GM21786 (cell line): ENCODE results near the gene TMEM11.
"Not testable (repeated sequence)": the region's sequence is repeated elsewhere in the genome, so short reads cannot be mapped to it uniquely, and the experiment has no call there.

ENCODE experiments used
- ATAC-seq: cut with Tn5 transposase; IDR thresholded peaks from one replicate; pipeline ENCODE4 v1.9.1; 2021; ENCODE audit not compliant: unreplicated experiment

Gene TMEM11

DNA sequence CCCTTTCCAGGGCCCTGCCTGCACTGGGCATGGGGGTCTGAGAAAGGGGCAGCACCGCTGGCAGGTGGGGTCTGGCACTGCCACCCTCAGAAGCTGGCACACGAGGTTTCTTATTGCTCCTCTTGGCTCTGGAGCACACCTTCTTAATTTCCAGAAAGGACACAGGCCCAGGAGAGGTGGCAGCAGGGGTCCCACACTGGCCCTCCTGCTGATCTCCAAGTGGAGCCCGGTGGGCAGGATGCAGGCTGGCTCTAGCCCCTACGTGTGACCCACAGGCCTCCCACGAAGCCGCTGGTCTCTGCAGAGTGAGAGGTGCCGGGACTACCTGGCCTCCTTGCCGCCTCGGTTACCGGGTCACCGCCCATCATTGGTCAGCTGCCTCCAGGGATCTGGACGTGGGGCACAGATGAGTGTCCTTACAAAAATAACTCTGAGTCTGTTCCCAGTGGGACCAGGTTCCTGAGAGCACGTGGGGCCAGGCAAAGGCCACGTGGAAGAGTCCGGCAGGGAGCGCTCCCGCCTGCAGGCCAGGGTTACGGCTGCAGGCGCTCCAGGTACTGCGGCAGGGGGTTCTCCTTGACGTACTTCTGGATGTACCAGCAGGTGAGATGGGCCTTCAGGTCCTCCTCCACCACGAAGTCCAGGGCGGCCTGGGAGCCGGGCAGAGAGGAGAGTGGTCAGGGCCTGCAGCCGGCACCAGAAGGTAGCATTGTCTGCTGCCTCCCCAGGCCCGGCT lies 29.0 kb upstream of the TMEM11 start:
- ATAC-seq: no peak

DNA sequence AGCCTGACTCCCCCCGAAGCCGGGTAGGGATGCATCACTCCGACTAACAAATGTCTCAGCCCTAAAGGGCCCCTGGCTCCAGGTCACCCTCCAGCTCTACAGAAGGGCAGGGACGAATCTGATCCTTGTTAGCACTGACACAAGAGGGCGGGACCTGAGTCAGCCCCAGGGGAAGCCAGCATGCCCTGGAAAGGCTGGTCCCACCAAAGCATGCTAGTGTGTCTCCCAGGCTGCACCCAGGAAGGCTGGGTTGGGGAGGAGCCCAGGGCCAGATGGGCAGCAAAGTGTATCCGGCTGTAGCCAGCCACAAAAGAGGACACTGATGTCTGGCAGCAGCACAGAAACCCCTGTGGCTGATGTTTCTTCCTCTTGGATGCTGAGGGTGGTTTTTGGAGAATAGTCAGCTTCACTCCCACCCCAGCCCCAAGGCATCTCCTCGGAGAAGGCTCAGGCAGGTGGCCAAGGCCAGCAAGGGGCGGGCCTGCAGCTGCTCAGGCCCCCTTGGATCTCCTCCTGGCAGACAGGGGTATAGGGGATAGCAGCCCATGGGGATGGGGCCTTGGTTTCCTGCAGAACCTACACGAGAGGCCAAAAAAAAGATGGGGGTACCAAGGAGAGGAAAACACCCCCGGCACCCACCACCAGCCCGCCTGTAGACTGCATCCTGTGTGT lies 28.2 kb upstream of the TMEM11 start:
- no peak for ATAC-seq

DNA sequence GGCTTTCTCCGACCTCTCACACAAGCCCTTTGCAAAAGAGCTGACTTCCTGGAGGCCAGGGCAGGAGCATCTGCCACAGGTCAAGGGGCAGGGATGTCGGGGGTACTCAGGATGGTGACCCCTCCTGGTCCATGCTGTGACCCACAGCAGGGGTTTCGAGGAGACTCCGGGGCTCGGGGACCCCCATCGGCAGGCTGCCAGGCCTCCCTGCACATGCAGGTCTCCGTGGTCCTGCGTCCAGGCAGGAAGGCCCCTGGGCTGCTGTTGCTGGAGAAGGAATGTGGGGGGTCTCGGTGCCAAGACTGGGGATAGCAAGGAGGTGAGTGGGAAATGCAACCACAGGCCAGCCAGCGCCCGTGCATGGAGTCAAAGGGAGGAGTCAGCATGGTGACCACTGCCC lies 27.6 kb upstream of the TMEM11 start:
- no peak for ATAC-seq

DNA sequence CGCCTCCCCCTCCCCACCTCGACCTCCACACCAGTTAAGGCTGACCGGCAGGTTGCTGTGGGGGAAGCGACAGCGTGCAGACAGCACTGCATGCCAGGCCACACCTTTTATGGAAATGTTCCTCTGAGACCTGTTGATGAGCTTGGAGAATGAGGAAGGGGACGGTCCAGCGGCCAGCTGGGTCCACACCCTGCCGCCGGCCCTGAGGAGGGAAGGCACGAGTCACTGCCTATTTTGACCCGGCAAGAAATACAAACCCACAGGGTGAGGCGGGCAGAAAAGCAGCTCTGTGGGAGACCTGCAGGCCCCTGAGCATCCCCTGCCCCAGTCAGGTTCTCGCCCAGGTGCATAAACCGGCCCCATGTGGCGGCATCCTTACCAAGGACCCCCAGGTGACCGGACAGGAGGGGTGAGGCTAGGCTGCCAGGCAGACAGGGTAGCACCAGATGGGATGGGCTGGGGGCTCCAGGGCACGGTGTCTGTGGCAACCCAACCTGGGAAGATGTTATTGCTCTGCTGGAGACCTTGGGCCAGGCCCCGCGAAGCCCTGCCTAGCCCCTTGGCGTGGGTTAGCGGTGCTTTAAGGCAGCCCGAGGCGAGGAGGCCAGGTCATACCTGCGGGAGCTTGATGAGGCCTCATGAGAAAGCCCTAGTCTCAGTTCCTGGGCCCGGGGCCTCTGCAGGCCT lies 26.6 kb upstream of the TMEM11 start:
- ATAC-seq: no peak

DNA sequence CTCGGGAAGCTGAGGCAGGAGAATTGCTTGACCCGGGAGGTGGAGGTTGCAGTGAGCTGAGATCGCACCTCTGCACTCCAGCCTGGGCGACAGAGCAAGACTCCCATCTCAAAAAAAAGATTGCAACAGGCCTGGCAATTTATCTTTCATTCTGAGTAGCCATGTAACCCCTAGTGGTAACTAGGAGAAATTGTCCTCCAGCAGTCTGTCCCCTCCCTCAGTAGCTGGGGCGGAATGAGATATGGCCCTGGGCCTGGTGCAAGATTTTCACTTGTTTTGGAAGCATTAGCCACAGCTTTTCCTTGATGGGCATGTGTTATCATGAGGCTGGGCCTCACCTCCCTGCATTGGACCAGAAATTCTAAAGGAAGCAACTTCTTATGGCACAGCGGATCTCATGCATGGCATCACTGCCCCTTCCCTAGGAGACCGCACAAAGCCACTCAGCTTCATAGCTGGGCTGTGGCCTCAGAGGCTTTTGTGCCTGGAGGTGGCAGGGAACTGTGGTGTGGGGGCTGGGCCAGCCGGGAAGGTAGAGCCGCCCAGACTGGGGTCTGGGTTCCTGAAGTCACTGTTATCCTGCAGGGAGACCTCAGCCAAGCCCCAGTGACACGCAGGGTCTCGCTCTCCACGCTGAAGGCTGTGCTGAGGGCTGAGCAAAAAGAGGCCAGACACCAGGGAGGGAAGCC lies 25.9 kb upstream of the TMEM11 start:
- no peak for ATAC-seq

DNA sequence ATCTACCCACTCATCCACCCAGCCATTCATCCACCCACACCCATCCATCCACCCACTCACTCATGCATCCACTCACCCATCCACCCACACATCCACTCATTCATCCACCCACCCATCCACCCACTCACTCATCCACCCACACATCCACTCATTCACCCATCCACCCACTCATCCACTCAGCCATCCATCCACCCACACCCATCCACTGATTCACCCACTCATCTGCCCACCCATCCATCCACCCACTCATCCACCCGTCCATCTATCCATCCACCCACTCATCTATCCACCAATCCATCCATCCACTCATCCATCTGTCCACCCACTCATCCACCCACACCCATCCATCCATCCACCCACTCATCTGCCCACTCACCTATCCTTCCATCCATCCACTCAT lies 22.0 kb upstream of the TMEM11 start:
- no peak for ATAC-seq

DNA sequence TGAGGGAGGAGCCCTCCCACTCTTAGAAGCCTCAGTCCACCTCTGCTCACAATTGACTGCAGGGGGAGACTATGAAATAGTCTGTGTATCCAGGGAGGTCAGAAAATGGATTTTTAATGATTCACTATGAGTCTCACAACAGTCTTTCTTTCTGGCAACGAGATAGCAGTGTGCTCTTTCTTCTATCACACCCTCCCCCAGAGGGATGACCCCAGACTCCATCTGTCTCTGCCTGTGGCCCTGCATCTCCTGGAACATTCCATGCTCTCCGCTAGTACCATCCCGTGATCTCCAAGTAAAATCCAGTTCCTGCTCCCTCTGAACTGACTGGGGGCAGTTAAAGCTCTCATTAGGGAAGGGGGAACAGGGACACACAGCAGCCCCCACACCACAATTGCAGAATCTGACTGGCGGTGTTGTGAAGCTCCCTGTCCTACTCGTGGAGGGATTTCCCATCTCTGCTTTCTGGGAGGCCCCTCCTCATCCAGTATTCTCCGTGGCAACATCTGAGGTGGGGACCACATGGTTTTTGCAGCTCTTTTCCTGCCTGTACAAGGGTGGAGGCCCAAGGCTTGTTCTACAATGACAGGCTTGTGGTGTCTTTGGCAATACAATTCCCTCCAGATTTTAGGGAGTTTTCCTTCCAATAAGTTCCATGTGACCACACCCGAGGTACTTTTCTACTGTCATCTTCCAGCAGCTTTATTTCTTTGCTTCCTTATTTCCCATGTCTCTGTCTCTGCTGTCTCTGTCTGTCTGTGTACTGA lies 19.8 kb upstream of the TMEM11 start:
- ATAC-seq: no peak

DNA sequence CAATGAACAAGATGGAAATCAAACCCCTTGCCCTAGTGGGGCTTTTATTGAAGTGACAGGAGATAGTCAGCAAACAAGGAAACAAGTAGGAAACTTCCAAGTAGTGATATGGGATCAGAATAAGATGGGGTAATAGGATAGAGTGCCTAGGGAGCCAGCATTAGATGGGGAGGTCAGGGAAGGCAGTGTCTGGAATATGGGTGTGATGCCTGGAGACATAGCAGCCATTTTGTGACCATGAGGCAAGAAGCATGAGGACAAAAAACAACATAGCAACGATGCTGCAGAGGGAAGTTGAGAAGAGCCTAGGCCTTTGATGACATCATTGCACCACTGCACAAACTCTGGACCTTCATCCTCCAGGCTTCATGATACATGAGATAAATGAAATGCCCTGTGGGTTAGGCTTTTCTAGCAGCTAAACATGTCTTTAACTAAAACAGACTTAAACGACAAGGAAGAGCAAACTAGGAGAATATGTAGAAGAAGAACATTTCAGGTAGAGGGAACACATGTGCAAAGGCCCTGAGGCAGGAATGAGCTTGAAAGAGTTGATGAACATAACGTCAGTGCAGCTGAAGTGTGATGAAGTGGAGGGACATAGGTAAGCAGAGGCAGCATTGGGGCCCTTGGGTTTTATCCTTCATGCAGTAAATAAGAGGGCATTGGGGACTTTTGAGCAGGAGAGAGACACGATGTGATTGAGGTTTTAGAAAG lies 18.2 kb upstream of the TMEM11 start:
- ATAC-seq: no peak

DNA sequence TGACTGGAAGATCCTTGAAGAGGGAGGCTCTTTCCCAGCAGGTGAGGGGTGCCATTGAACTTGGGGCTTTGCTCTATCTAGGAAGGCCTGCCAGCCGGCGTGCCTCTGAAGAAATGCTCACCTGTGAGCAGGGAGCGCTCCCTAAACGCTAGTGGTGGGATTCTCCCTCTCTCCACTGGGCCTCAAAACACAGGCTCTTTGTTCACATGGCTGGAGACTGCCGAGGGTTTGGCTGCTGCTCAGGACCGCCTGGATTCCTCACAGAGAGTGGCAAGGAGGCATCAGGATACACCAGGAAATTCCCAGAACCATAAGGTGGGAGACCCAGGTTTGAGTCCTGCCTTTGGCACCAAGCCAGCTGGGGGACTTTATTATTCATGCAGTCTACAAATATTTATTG lies 17.6 kb upstream of the TMEM11 start:
- ATAC-seq: no peak

DNA sequence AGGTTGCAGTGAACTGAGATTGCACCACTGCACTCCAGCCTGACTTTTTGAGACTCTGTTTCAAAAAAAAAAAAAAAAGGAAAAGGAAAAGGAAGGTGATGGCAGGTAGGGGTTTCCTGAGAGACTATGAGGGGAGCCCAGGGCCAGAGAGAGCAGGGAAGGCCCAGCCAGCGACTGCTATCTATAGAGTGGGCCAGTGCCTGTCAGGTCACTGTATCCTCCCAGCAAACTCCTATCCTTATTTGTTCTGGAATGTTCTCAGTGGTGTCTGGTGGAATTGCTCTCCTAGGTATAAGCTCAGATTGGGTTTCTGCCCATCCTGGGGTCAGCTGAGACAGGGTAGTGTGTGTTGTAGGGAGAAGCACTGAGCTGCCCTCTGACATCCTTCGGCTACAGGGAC lies 14.9 kb upstream of the TMEM11 start:
- ATAC-seq: no peak

DNA sequence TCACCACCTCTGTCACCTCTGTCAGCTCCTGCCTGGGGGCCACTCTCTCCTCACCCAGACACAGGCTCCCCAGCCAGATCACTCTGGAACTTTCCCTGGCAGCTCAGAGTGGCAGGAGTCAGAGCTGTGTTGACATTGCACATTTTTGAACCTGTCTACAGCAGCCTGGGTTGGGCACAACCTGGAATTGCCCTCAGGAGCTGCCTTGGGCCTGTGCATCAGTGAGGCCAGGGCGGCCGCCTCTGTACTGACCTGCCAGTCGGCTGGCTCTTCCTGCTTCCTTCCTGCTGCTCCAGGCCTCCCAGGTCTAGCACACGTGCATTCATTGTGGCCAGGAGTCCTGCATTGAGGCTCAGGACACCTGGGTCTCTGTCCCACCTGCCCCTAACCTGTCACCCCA lies 14.2 kb upstream of the TMEM11 start:
- no peak for ATAC-seq

DNA sequence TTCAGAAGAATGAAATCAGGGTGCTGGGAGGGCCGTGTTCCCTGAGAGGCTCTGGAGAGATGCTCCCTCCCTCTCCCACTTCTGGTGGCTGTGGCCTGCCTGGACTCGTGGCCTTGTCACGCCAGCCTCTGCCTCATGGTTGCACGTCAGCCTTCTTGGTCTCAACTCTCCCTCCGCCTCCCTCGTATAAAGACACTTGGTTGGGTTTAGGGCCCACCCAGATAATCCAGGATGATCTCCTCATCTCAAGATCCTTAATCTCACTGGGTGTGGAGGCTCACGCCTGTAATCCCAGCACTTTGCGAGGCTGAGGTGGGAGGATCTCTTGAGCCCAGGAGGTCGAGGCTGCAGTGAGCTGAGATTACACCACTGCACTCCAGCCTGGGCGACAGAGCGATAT lies 13.3 kb upstream of the TMEM11 start:
- not testable (repeated sequence) for ATAC-seq

DNA sequence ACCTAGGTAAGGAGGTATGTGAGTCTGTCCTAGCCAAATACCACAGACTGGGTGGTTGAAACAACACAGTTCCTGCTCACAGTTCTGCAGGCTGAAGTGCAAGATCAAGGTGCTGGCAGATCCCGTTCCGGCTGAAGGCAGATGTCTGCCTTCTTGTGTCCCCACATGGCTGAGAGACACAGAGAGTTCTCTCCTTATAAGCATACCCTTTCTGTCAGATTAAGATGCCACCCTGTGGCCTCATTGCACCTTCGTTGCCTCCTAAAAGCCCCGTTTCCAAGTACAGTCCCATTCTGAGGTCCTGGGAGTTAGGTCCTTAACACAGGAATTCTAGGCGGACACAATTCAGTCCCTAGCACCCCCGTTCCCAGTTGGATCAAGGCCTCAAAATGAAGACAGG lies 9.1 kb upstream of the TMEM11 start:
- no peak for ATAC-seq

DNA sequence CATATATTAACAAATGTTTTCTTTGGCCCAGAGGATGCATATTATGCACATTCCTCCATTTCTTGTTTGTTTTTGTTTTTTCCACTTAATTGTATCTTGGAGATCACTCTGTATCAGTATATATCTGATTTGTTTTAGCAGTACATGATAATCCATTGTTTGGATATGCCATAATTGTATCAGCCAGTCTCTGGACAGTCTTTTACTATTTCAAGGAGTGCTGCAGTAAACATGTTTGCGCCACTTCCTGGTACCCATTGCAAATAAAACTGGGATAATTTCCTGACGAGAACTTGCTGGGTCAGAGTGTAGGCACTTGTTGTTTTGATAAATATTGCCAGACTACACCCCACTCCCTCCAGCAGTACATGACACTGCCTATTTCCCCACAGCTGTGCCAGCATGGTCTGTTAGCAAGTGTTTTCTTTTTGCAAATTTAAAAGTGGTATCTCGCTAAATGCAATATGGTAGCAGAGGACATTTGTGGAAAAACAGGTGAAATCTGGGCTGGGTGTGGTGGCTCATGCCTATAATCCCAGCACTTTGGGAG lies 4.9 kb upstream of the TMEM11 start:
- ATAC-seq: no peak

DNA sequence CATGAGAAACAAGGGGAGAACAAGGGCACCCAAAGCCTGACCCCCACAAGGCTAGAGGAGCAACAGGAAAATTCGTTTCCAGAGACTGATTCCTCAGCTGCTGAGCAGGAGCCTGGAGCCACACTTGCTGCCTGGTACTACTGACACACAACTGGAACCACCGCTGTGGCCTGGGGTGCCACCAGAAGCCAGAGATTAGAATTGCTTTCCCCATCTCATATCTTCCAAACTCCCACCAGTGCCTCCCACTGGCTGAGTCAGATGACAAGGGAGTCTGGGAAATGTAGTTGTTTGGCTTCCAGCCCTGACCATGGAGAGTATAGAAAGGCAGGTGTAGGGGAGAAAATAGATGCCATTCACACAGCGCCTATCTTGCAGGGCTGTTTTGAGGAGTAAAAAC lies 4.1 kb upstream of the TMEM11 start:
- no peak for ATAC-seq

DNA sequence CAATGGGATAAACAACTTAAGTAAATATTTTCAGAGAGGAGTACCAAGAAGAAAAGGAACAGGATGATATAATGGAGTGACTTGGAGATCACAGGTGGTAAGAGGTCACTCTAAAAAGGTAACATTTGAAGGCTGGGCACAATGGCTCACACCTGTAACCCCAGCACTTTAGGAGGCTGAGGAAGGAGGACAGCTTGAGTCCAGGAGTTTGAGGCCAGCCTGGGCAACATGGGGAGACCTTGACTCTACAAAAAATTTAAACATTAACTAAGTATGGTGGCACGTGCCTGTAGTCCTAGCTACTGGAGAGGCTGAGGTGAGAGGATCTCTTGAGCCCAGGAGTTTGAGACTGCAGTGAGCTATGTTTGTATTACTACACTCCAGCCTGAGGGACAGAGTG lies 3.4 kb upstream of the TMEM11 start:
- no peak for ATAC-seq

DNA sequence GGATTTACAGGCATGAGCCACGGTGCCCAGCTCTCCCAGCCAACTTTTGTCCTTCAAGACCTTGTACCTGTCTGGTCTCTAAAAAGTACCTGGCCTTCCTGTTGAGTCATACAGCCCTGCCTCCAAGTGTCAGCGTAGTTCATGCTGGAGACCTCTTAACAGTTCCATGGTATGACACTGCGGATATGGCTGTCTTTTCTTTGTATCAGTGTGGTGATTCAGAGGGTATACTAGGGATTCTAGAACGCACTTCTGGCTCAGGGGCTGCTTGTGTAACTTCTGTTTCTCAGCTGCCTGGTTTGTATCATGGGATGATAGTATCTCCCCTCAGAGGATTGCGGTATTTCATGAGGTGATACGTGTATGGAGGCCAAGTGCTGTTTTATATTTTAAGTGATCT lies 2.0 kb upstream of the TMEM11 start:
- ATAC-seq: no peak

DNA sequence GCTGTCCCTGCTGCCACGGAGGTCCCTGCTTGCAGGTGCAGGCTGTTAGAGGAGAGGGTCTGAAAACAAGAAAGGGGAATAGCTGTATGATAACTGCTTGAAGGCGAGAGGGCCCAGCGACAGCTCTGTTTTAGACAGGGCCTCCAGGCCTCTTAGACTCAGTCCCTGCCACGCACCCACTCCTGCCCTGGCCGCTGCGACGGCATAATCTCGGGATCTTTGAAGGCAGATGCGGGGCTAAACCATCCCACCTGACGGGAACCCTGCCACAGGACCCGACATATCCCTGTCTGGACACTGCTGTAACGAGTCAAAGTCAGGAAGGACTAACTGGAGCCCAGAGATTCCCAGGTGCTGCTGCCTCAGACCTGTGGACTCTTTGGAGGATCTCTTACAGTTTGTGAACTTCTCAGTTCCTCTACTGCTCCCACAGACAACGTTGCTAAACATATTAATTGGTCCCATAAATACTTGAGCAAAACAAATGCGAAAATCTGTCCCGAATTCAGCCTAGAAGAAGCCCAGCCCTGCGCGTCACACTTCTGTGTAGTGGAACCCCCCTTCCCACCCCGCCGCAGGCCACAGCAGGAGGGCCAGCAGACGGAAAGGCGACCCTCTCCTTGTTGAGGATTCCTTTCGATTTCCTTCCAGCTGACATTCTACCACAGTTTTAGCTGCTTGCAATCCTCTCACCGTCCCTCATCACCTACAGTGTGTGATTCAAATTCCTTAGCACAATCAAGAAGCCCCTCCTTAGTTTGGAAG lies 998 bp upstream of the TMEM11 start:
- ATAC-seq: peak; percentile 9

DNA sequence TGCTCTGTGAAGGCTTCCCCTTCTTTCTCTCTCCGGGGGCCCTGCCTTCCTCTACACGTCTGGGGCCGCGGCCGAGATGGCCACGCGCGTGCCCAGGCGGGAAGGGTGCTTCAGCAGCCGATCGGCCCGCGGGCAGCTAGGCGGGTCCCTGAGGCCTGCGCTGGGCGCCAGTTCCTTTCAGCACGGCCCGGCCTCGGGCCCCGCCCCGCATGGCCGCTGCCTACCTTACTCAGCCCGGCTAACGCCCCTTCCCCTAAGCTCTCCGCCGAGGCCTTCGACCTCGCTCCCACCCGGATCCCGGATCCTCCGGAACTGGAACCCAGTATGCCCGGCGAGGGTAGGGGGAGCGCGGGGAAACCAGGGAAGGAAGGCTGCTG lies 335 bp downstream of the TMEM11 start:
- ATAC-seq: no peak
